HG03565 (cell line): Measurements from ENCODE around the gene ARHGEF1.

Experiments
- ATAC-seq: cut with Tn5 transposase; IDR thresholded peaks from one replicate; pipeline ENCODE4 v1.9.1; 2021; ENCODE audit warnings: mild to moderate bottlenecking, moderate library complexity; ENCODE audit not compliant: unreplicated experiment

Gene ARHGEF1

DNA sequence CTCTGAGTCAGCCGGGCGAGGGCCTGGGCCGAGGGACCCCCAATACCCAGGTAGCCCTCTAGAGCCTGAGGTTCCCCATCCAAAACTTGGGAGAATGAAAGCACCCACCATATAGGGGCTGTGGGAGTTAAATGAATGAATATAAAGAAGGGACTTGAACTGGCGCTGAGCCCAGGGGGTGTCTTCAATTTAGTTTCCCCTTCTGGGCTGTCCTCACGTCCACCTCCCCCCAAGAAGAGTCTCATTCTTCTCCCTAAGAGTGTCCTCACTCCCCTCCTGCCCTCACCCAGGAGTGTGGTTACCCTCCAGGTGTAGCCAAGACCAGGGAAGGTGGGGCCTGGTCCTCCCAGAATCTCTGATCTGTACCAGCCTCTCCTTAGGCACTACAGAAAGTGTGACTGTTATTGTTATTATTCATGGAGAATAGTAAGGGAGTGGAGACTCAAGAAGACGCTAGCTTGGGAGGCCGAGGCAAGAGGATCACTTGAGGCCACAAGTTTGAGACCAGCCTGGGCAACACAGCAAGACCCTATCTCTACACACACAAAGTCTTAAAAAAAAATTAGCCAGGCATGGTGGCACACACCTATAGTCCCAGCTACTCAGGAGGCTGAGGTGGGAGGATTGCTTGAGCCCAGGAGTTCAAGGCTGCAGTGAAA is 3.2 kb upstream of the ARHGEF1 start:
- no peak for ATAC-seq

- no peak for ATAC-seq
These were observed 2.7 kb upstream of the ARHGEF1 start for GRCh38 chr19:41880329-41880708.

DNA sequence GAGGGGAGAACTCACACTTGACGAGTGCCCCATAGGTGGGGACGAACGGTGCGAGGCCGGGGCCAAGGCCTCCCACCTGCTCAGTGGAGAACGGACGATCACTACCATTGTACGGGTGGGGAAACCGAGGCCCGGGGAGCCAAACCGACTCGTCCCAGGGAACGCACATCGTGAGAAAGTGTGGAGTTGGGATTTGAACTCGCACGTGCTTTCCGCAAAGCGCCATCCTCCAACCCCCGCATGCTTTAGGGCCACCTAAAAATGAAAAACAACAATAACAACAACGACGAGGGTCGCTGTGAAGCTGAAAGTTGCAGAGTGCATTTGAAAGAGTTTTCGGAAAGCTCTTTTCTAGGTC is 458 bp downstream of the ARHGEF1 start:
- no peak for ATAC-seq

- ATAC-seq = peak; percentile 67
These were observed 1.1 kb downstream of the ARHGEF1 start for GRCh38 chr19:41883821-41884733.

DNA sequence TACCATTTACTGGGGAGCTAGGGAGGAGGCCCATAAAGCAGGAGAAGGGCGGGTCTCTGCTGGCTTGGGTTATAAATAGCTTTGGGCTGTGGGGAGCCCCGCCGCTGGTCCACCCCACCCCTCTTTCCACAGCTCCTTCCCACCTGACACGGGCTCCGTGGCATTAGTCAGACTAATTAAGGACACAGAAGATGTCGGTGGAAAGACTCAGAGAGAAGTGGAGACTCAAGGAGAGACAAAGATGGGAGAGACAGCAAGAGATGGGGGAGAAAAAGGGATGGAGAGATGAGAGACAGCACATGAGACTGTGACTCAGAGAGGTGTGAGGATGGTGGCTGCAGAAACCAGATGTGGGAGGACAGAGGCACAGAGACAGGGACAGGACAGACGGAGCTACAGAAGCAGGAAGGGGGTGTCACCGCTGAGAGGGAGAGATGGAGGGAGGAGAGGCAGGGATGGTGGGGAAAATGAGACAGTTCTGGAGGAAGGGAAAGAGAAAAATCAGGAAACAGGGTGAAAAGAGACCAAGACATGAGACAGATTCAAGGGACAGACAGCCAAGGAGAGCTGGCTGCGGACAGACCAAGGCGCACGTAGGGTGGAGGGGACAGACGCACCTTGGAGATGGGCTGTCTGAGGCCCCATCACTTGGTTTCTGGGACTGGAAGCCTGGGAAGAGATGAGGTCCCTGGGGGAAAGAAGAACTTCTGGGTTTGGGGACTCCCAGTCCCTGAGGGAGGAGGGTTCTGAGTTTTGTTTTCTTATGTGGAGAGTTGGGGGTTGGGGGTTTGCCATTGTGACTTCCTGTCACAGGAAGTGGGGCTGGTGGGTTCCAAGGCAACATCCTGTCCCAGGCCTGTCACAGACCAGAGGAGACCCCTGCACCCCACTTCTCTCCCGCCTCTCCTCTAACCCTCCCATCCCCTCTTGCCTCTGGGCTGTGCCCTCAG is 4.1 kb downstream of the ARHGEF1 start:
- ATAC-seq = no peak

DNA sequence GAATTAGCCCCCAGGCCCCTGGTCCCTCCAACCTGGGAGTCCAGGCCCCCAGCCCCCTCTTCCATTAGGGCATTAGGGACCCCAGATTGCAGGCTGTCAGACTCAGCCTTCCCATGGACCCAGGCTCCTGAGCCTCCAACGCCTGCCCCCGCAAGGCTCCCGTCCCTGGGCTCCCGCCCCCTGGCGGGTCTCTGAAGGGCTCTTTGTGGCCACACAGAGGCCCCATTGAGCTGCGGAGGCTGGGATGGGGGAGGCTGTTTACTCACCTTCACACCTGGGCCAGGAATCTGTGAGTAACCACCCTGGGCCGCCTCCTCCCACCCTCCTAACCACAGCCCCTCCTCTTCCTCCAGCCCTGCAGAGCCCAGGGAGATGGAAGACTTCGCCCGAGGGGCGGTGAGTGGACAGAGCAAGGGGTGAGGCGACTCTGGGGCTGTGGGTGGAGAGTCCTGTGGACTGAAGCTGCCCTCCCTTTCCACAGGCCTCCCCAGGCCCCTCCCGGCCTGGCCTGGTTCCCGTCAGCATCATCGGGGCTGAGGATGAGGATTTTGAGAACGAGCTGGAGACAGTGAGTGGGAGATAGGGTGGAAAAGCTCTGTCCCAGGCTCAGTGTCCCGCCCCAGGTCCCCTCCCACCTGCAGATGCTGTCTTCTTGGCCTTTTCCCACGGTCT is 4.9 kb downstream of the ARHGEF1 start:
- no peak for ATAC-seq

- no peak for ATAC-seq
These were observed 5.9 kb downstream of the ARHGEF1 start for GRCh38 chr19:41888926-41889325.

- ATAC-seq = no peak
These were observed 6.9 kb downstream of the ARHGEF1 start for GRCh38 chr19:41889896-41890295.

DNA sequence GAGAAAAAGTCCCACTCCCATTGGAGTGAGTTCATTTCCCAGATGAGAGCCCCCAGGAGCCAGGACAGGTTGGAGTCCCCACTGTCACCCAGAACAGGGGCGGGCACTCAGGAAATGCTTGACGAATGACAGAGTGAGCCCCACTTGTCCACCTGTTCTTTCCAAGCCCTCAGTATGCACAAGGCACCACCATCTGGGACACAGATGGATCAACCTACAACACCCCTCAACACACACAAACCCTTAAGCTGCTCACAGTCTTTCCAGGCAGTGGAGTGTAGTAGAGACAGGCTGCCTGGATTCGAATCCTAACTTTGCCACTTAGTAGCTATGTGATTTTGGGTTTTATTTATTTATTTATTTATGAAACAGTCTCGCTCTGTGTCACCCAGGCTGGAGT is 8.0 kb downstream of the ARHGEF1 start:
- no peak for ATAC-seq

- ATAC-seq = no peak
These were observed 9.4 kb downstream of the ARHGEF1 start for GRCh38 chr19:41892173-41892902.

GRCh38 chr19:41893899-41894298 is 10.9 kb downstream of the ARHGEF1 start:
- no peak for ATAC-seq

DNA sequence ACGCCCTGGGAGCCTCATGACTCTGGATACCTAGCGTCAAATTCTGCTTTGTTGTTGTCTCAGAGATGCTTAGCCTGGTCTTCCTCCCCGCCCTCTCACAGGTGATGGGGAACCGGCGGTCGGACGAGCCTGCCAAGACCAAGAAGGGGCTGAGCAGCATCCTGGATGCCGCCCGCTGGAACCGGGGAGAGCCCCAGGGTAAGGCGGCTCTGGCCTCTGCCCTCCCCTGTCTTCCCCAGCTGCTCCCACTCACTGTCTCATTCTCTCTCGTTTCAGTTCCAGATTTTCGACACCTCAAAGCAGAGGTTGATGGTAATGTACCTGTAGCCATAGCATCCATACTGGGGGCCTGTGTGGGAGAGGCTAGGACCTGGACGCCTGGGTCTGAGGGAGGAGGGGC is 11.4 kb downstream of the ARHGEF1 start:
- no peak for ATAC-seq

DNA sequence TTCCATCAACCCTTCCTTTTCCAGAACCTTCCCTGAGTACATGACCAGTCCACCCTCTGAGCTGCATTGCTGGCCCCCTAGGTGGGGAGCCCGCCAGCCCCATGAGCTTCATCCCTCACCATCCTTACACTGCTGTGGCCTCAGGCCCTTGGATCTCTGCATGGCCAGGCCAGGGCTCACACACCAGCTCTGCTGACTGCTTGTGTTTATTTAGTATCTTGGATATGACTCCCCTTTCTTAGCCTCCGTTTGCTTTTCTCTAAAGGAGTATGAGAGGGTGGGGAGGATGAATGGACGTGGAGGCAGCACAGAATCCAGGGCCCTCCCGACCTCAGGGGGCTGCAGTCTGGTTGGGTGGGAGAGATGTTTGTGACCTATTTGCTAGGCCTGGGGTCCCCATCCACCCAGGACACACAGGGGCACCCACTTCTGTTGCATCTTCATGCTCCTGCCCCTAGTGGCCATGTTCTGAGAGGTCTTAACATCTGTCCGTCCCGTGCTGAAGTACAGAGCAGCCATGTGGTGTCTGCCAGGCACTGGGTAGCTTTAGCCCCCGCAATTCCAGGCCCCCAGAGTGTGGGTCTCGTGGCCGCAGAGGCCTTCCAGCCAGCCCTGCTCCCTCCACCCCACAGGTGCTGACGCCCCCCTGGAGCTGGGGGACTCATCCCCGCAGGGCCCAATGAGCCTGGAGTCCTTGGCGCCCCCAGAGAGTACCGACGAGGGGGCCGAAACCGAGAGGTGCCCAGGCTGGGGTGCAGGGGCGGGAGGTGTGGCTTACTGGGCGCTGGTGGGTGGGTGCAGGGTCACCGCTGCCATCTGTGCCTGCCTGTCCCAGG is 13.0 kb downstream of the ARHGEF1 start:
- ATAC-seq = no peak

DNA sequence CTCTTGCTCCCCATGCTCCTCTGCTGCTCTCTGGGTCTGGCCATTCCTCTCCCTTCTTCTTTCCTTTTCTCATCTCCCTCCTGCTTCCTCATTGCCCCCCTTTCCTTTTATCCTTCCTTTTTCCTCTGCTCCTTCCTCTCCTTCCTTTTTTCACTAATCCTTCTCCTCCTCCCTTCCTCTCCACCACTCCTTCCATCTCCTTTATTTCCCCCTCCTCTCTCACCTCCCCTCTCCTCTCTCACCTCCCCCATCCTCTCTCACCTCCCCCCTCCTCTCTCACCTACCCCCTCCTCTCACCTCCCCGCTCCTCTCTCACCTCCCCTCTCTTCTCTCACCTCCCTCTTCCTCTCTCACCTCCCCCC is 13.6 kb downstream of the ARHGEF1 start:
- no peak for ATAC-seq

GRCh38 chr19:41897181-41897580 is 14.2 kb downstream of the ARHGEF1 start:
- no peak for ATAC-seq

- no peak for ATAC-seq
These were observed 14.8 kb downstream of the ARHGEF1 start for GRCh38 chr19:41897820-41898219.

DNA sequence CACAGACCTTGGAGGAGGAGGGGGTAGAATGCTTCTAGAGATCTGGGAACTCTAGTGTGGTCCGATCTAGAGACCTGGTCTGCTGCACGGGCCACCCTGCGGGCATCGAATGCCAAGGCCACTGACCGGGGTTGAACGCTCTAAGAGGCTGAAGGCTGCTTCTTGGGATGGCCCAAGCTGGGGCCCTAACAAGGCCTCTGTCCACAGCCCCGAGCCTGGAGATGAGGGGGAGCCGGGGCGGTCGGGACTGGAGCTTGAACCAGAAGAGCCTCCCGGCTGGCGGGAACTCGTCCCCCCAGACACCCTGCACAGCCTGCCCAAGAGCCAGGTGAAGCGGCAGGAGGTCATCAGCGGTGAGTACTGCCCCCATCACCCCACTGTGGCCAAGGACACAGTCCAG is 15.3 kb downstream of the ARHGEF1 start:
- ATAC-seq = no peak

GRCh38 chr19:41901707-41902360 is 18.9 kb downstream of the ARHGEF1 start:
- no peak for ATAC-seq

GRCh38 chr19:41902594-41902993 is 19.6 kb downstream of the ARHGEF1 start:
- ATAC-seq = no peak
